HG03442 (cell line): ENCODE measurements around the gene EXD1.

ENCODE experiments used
- ATAC-seq: cut with Tn5 transposase; IDR thresholded peaks from one replicate; pipeline ENCODE4 v1.9.1; 2021; ENCODE audit warnings: mild to moderate bottlenecking, moderate library complexity; ENCODE audit not compliant: unreplicated experiment

EXD1 gene

GRCh38 chr15:41231422-41232226 is 1.1 kb upstream of the EXD1 start:
- no peak for ATAC-seq

GRCh38 chr15:41230345-41230649 is 260 bp downstream of the EXD1 start:
- ATAC-seq: no peak

DNA sequence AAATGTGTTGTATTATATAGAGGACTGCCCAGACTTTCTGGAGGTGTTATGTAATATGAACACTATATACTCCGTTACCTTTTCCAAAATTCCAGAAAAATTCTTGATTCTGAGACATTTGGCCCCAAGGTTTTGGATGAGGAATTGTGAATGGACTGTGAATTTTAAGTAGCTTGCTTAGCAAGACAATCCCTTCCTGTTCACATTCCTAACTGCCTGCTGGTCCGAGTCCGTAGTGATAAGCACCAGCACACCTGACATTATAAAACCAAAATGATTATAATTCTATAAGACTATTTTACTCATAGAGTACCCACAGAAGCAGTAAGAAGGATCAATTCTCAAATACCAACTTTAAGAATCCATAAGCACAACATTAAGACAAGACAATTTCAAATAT is 11.2 kb downstream of the EXD1 start:
- no peak for ATAC-seq

DNA sequence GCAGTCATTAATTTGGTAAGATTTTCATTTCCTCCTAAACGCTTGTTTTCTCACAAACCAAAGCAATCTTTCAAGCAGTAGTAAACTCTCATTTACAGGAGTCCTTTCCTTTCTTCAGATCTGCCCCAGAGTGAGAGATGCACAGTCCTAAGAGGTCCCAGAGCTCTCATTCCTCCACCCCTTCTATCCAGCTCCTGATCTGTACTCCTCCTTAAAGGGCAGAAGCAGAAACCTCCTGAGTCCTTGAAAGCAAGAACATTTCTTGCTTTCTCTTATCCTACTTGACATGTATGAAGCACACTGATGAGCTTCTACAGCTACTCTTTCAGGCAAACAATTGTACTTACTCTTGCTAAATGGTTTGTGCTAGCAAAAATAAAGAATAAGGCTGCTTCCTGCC is 11.7 kb downstream of the EXD1 start:
- no peak for ATAC-seq

DNA sequence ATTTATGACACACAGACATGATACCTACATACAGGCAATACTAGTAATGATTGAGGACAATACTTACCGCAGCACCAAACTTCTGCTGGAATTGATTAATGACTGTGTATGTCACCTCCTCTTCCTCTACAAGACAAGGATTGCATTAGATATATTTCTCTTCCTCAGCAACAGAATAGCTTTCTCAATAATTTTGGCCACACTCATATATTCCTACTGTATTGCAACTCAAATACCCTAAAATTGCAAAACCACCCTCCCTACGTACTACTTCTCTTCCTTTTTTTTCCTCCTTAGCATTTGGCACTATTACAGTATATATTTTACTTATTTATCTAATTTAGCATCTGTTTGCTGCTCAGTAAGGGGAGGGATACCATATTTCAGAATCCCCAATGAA is 14.8 kb downstream of the EXD1 start:
- no peak for ATAC-seq

- ATAC-seq: no peak
Measured at GRCh38 chr15:41207687-41208448, 22.7 kb downstream of the EXD1 start.

GRCh38 chr15:41205315-41205714 is 25.2 kb downstream of the EXD1 start:
- no peak for ATAC-seq

- no peak for ATAC-seq
Measured at GRCh38 chr15:41203395-41203794, 27.2 kb downstream of the EXD1 start.

- ATAC-seq: no peak
Measured at GRCh38 chr15:41199470-41199869, 31.1 kb downstream of the EXD1 start.

GRCh38 chr15:41194444-41194843 is 36.1 kb downstream of the EXD1 start:
- ATAC-seq: no peak

DNA sequence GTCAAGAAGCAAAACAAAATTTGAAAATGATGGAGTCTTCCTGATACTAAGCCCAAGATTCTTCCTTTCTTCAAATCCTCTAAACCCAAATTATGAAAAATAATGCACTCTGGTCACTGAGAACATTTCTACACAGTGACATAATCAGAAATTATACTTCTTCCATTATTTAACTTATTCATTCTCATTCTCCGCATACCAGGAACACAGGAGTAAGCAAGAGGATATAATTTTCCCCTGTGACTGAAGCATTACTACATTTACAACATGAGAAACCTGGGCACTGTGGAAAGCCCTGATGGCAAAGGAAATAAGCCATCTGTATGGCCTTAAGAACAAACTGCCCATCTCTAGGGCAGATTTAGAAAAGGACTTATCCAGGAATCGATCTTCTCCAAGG is 47.0 kb downstream of the EXD1 start:
- no peak for ATAC-seq

DNA sequence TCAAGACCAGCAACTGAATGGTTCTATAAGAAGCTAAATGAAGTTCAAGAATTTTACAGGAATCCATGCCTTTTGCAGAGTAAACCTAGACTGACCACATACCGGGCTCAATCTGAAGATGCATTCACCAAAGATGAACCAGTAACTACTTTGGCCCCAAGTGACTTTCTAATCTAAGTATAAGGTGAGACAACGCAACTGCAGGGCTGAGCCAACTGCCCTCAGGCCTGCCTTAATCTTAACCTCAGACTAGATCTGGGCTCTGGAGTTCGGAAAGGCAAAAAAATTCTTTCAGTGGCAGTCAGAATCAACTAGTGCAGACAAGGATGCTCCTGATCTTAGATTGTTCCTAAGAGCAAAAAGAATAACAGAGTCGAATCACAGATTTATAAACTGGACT is 48.3 kb downstream of the EXD1 start:
- no peak for ATAC-seq

GRCh38 chr15:41180206-41180789 is 50.3 kb downstream of the EXD1 start:
- no peak for ATAC-seq

DNA sequence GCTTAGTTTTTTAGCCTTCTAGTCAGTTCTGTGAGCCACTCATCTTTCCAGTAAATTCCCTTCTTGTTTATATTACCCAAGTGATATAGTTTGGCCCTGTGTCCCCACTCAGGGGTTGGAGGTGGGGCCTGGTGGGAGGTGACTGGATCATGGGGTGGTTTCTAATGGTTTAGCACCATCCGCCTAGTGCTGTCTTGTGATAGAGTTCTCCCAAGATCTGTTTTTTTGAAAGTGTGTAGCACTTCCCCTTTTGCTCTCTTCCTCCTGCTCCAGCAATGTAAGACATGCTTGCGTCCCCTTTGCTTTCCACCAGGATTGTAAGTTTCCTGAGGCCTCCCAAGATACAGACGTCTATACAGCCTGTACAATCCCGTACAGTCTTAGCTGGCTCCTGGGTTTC is 60.8 kb downstream of the EXD1 start:
- no peak for ATAC-seq

GRCh38 chr15:41169086-41169485 is 61.5 kb downstream of the EXD1 start:
- no peak for ATAC-seq

DNA sequence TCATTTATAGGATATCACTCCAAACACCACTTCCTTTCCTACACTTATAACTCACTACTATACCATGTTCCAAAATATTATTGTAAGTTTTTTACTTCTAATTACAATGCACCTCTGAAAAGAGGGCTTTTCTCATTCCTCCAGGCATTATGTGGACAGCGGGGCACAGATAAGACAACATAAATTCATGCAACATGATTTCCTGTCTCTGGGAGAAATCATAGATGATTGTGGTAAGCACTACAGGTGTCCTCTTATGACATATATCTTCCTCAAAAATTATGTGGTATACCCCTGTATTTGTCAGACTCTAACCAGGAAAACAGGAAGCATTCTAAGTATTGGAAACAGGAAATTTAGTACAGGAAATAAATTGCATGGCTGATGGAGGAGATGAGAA is 68.8 kb downstream of the EXD1 start:
- no peak for ATAC-seq

GRCh38 chr15:41161336-41161735 is 69.2 kb downstream of the EXD1 start:
- ATAC-seq: no peak

- ATAC-seq: no peak
Measured at GRCh38 chr15:41160639-41161315, 69.8 kb downstream of the EXD1 start.

- ATAC-seq: no peak
Measured at GRCh38 chr15:41154412-41154811, 76.1 kb downstream of the EXD1 start.

DNA sequence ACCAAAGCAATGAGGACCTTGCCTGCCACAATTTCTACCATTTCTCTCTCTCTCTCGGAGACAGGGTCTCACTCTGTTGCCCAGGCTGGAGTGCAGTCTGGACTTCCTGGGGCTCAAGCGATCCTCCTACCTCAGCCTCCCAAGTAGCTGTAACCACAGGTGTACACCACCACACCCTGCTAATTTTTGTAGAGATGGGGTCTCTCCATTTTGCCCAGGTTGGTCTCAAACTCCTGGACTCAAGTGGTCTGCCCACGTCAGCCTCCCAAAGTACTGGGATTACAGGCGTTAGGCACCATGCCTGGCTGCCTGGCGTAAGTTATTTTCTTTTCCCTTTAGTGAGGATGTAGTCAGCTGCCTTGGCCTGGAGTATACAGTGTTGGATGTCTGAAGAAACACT is 76.8 kb downstream of the EXD1 start:
- ATAC-seq: no peak

DNA sequence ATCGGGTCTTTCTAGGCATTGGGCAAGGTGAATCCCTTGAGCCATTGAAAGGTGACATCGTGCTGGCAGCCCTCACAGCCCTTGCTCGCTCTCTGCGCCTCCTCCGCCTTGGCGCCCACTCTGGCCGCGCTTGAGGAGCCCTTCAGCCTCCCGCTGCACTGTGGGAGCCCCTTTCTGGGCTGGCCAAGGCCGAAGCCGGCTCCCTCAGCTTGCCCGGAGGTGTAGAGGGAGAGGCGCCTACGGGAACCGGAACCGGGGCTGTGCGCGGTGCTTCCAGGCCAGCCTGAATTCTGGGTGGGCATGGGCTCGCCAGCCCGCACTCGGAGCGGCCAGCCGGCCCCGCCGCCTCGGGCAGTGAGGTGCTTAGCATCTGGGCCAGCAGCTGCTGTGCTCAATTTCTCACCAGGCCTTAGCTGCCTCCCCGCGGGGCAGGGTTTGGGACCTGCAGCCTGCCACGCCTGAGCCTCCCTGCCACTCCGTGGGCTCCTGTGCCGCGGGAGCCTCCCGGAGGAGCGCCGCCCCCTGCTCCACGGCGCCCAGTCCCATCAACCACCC is 79.0 kb downstream of the EXD1 start:
- no peak for ATAC-seq
